ENCODE results near the gene SGSH. TPM values are rescaled to one million over a fixed set of nuclear protein-coding genes. Genes with fewer than 3 reads are reported as not detected.

Gene SGSH
- total RNA-seq, 1 donor from 2014 or later, result 7.2 TPM

- no peak overlapping the region for H3K4me2 ChIP-seq
- H3K9ac ChIP-seq, result no peak overlapping the region
- no peak overlapping the region for H3K4me3 ChIP-seq
- H2AFZ ChIP-seq (replicated peaks), result no peak overlapping the region
- H3K27ac ChIP-seq, result no peak overlapping the region
- H3F3A ChIP-seq (ENCODE audit: low read depth), result no peaks in the 10 kb centered on the region
- DNase-seq (ENCODE audit: low spot score), result no peak
- peaks cover 4% of the 10 kb centered on the region for H3K4me1 ChIP-seq
- H3K36me3 ChIP-seq, result peaks cover 7% of the 10 kb centered on the region
- H3K27ac Mint-ChIP-seq, result peak overlapping the region; percentile 42
- H3K9me3 Mint-ChIP-seq, result peaks cover 17% of the 10 kb centered on the region
- no peak for TF ChIP-seq EZH2phosphoT487 (IDR thresholded peaks at IDR 0.05)
- TF ChIP-seq CTCF (IDR thresholded peaks at IDR 0.05), result no peak
- no peak for TF ChIP-seq EZH2 (IDR thresholded peaks at IDR 0.05)
- peaks cover 2% of the 10 kb centered on the region for H3K9me3 ChIP-seq (ENCODE audit: low read depth)
- H3K36me3 Mint-ChIP-seq, result peaks cover 30% of the 10 kb centered on the region
- no peak overlapping the region for H3K4me3 Mint-ChIP-seq
- H3K4me1 Mint-ChIP-seq, result peaks cover 14% of the 10 kb centered on the region
- no peaks in the 10 kb centered on the region for H3K27me3 ChIP-seq
- no peaks in the 10 kb centered on the region for H3K79me2 ChIP-seq (ENCODE audit: low read depth)
- peaks cover 4% of the 10 kb centered on the region for H3K27me3 Mint-ChIP-seq (ENCODE audit: insufficient read depth, low read depth)
- H4K20me1 ChIP-seq (ENCODE audit: low read depth), result no peaks in the 10 kb centered on the region
Measured at GRCh38 chr17:80229011-80229410, 8.9 kb upstream of the SGSH start.

DNA sequence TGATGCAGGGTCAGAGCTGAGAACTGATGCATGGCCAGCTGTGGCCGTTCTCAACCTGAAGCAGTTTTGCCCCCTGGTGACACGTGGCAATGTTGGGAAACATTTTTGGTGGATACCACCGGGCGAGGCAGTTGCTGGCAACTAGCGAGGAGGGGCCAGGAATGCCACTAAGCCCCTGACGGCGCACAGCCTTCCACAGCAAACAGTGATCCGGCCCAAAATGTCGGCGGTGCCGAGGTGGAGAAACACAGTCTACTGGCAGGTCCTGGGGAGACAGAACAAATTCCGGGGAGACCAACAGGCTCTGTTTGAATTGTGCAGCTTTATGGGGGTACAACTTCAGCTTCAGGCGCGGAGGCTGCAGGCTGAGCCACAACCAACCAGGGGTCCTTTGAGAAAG is 8.3 kb upstream of the SGSH start:
- H3K4me1 Mint-ChIP-seq, result peaks cover 16% of the 10 kb centered on the region
- no peaks in the 10 kb centered on the region for H3K27me3 ChIP-seq
- H3K27ac ChIP-seq, result no peak overlapping the region
- H3K36me3 Mint-ChIP-seq, result peaks cover 25% of the 10 kb centered on the region
- no peak overlapping the region for H3K4me3 ChIP-seq
- TF ChIP-seq CTCF (IDR thresholded peaks at IDR 0.05) (no peak), EZH2phosphoT487 (IDR thresholded peaks at IDR 0.05) (no peak), EZH2 (IDR thresholded peaks at IDR 0.05) (no peak)
- no peak overlapping the region for H3K9ac ChIP-seq
- no peaks in the 10 kb centered on the region for H4K20me1 ChIP-seq (ENCODE audit: low read depth)
- H3K9me3 Mint-ChIP-seq, result peaks cover 14% of the 10 kb centered on the region
- H2AFZ ChIP-seq (replicated peaks), result no peak overlapping the region
- peaks cover 2% of the 10 kb centered on the region for H3K27me3 Mint-ChIP-seq (ENCODE audit: insufficient read depth, low read depth)
- H3K4me3 Mint-ChIP-seq, result no peak overlapping the region
- H3K27ac Mint-ChIP-seq, result no peak overlapping the region
- peaks cover 2% of the 10 kb centered on the region for H3K9me3 ChIP-seq (ENCODE audit: low read depth)
- no peaks in the 10 kb centered on the region for H3F3A ChIP-seq (ENCODE audit: low read depth)
- DNase-seq (ENCODE audit: low spot score), result no peak
- H3K79me2 ChIP-seq (ENCODE audit: low read depth), result no peaks in the 10 kb centered on the region
- H3K4me2 ChIP-seq, result no peak overlapping the region
- peaks cover 7% of the 10 kb centered on the region for H3K36me3 ChIP-seq
- H3K4me1 ChIP-seq, result peaks cover 4% of the 10 kb centered on the region

GRCh38 chr17:80227666-80228065 is 7.5 kb upstream of the SGSH start:
- Histone ChIP-seq H3K9me3 (ENCODE audit: low read depth) (peaks cover 2% of the 10 kb centered on the region), H3K4me2 (no peak overlapping the region), H2AFZ (replicated peaks) (no peak overlapping the region), H3K4me1 (peaks cover 4% of the 10 kb centered on the region), H3K79me2 (ENCODE audit: low read depth) (no peaks in the 10 kb centered on the region), H3K36me3 (peaks cover 6% of the 10 kb centered on the region), H3K27me3 (no peaks in the 10 kb centered on the region), H4K20me1 (ENCODE audit: low read depth) (no peaks in the 10 kb centered on the region), H3K9ac (no peak overlapping the region), H3F3A (ENCODE audit: low read depth) (no peaks in the 10 kb centered on the region), H3K4me3 (no peak overlapping the region), H3K27ac (no peak overlapping the region)
- no peak overlapping the region for H3K27ac Mint-ChIP-seq
- peaks cover 3% of the 10 kb centered on the region for H3K27me3 Mint-ChIP-seq (ENCODE audit: insufficient read depth, low read depth)
- H3K9me3 Mint-ChIP-seq, result peaks cover 9% of the 10 kb centered on the region
- TF ChIP-seq EZH2 (IDR thresholded peaks at IDR 0.05) (no peak), EZH2phosphoT487 (IDR thresholded peaks at IDR 0.05) (no peak), CTCF (IDR thresholded peaks at IDR 0.05) (no peak)
- DNase-seq (ENCODE audit: low spot score), result no peak
- peaks cover 23% of the 10 kb centered on the region for H3K4me1 Mint-ChIP-seq
- no peak overlapping the region for H3K4me3 Mint-ChIP-seq
- peaks cover 22% of the 10 kb centered on the region for H3K36me3 Mint-ChIP-seq

Data from neural progenitor cell (in vitro differentiated cells).